SIG-M5 treated with dmso at 0.1 percent for 504 hours (cell line): ENCODE results near the gene MED31.
"Not testable (repeated sequence)": the region's sequence is repeated elsewhere in the genome, so short reads cannot be mapped to it uniquely, and the experiment has no call there.

Experiments used
- DNase-seq: peaks from one replicate; lab custom pipeline; 2025; ENCODE audit not compliant: unreplicated experiment; lab: John Stamatoyannopoulos, UW

MED31 gene

GRCh38 chr17:6651354-6651918, at the start of gene MED31, which contains the start of gene C17orf100:
MED31 (minus strand) TSS chr17:6651605; CDS start chr17:6651528, 77 bp downstream.
C17orf100 (plus strand) TSS chr17:6651762; CDS start chr17:6651914, 152 bp downstream.
- peak; percentile 95 for DNase-seq

- DNase-seq: no peak
These were observed 49.5 kb upstream of the MED31 start for GRCh38 chr17:6700948-6701307.

GRCh38 chr17:6699997-6700947, 48.9 kb upstream of the MED31 start:
- DNase-seq: no peak

- no peak for DNase-seq
These were observed 46.6 kb upstream of the MED31 start for GRCh38 chr17:6698004-6698403.

GRCh38 chr17:6696906-6697305, 45.5 kb upstream of the MED31 start:
- DNase-seq: no peak

- no peak for DNase-seq
These were observed 44.2 kb upstream of the MED31 start for GRCh38 chr17:6695565-6695964.

GRCh38 chr17:6695051-6695450, 43.6 kb upstream of the MED31 start:
- no peak for DNase-seq

GRCh38 chr17:6691958-6692357, 40.6 kb upstream of the MED31 start:
- DNase-seq: not testable (repeated sequence)

GRCh38 chr17:6691546-6691945, 40.1 kb upstream of the MED31 start:
- DNase-seq: no peak

- no peak for DNase-seq
These were observed 39.2 kb upstream of the MED31 start for GRCh38 chr17:6690641-6691040.

- no peak for DNase-seq
These were observed 37.5 kb upstream of the MED31 start for GRCh38 chr17:6688944-6689343.

- no peak for DNase-seq
These were observed 34.6 kb upstream of the MED31 start for GRCh38 chr17:6686026-6686425.

GRCh38 chr17:6684881-6685767, 33.7 kb upstream of the MED31 start:
- DNase-seq: no peak

GRCh38 chr17:6684460-6684783, 33.0 kb upstream of the MED31 start:
- DNase-seq: no peak

GRCh38 chr17:6683730-6684459, 32.5 kb upstream of the MED31 start:
- DNase-seq: no peak

GRCh38 chr17:6683081-6683684, 31.8 kb upstream of the MED31 start:
- DNase-seq: no peak

- DNase-seq: no peak
These were observed 30.9 kb upstream of the MED31 start for GRCh38 chr17:6682339-6682738.

- no peak for DNase-seq
These were observed 30.3 kb upstream of the MED31 start for GRCh38 chr17:6681671-6682070.

GRCh38 chr17:6681176-6681575, 29.8 kb upstream of the MED31 start:
- no peak for DNase-seq

- no peak for DNase-seq
These were observed 27.8 kb upstream of the MED31 start for GRCh38 chr17:6679241-6679640.
